ENCODE results near the gene CPT1B.

Gene CPT1B

DNA sequence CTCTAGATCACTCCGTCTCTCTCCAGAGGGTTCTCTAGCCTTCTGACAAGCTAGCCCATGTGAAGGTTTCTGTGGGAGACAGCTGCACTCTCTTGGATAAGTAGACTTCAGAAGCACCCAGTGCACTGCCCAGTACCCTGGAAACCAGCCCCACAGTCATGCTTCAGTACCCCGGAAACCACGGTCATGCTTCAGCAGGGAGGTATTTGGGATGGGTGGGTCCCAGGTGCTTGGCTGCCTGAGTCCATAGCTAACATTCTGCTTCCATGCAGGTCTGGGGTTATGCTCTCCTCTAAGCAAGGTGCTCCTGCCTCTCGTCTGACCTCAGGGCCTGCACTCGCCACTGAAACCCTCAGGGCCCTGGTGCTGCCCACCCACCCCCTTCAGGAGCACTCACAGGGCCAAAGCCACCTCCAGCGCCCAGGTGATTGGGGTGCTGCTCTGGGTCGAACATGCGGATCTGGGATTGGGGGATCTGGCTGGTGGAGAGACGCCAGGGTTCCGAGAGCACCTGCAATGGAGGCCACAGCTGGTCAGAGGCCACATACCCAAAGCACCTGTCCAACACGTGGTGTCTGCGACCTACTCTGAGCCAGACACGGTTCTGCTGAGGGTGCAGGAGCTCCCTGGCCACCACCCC is 8.2 kb downstream of the CPT1B start:
- DNase-seq (ENCODE audit: low read depth) = no peak

DNA sequence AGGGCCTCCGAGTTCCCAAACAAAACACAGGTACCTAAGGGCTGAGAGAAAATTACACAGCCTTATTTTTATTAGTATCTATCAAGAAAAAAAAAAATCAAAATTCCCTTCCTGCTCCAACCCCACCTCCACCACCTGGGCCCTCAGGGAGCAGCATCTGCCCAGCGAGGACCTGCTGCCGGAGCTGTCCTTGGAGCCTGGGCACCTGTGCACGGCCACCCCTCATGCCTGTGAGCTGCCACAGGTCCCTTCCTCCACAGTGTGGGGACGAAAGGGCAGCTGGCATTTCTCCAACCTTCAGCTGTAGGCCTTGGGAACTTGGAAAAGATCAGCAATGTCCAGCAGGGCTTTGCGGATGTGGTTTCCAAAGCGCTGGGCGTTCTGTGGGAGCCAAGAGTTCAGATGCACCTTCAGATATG is 9.2 kb downstream of the CPT1B start:
- DNase-seq (ENCODE audit: low read depth) = no peak

- DNase-seq (ENCODE audit: low read depth) = no peak
Observed at GRCh38 chr22:50568626-50569025, 9.6 kb downstream of the CPT1B start.

DNA sequence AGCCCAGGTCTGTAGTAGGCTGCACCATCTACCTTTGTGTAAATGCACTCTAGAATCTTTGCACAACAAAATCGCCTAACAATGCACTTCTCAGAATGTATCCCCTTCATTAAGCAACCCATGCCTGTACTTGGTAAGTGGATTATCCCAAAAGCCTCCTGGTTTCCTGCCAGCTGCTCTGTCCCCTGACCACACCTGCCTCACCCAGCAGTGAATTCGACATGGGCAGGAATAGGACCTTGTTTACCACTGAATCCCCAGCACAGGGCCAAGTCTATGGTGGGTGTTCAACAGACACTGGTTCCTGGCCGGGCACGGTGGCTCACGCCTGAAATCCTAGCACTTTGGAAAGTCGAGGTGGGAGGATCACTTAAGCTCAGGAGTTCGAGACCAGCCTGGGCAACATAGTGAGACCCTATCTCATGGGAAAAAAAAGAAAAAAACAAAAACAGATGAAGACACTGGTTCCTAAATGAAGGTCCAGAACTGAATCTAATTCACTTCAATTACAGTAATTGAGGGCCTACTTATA is 10.4 kb downstream of the CPT1B start:
- DNase-seq (ENCODE audit: low read depth) = no peak

GRCh38 chr22:50564289-50564688 is 13.9 kb downstream of the CPT1B start:
- no peak for DNase-seq (ENCODE audit: low read depth)

DNA sequence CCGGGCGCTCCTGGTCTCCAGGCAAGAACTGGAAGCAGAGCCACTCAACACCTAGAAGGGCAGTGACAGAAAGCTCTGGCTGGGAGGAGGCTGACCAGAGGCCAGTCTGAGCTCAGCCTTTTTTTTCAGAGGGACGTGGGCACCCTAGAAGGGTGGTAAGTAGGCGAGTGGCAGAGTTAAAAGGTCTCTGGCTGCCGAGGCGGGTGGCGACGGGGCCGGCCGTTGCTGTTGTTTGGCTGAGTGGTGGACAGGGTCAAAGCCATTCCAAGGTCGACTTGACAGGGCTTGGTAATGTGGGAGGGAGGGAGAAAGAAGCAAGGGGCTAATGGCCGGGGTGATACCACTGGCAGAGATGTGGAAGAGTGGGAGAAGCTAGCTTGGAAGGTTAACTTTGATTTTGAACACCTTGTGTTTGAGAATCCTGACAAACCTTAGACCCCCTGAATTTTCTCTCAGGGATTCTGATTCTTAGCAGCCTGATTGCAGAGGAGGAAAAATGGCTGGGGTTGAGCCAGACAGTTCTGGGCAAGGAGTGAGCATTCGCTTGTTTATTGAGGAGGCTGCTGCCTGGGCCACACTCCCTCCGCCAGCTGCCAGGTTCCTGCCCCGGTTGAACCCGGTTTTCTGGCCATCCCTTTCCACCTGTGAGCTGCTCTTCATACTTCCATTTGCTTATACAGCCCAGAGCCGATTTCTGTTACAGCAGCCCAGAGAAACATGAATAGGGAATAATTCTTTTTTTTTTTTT is 14.6 kb downstream of the CPT1B start:
- DNase-seq (ENCODE audit: low read depth) = no peak

DNA sequence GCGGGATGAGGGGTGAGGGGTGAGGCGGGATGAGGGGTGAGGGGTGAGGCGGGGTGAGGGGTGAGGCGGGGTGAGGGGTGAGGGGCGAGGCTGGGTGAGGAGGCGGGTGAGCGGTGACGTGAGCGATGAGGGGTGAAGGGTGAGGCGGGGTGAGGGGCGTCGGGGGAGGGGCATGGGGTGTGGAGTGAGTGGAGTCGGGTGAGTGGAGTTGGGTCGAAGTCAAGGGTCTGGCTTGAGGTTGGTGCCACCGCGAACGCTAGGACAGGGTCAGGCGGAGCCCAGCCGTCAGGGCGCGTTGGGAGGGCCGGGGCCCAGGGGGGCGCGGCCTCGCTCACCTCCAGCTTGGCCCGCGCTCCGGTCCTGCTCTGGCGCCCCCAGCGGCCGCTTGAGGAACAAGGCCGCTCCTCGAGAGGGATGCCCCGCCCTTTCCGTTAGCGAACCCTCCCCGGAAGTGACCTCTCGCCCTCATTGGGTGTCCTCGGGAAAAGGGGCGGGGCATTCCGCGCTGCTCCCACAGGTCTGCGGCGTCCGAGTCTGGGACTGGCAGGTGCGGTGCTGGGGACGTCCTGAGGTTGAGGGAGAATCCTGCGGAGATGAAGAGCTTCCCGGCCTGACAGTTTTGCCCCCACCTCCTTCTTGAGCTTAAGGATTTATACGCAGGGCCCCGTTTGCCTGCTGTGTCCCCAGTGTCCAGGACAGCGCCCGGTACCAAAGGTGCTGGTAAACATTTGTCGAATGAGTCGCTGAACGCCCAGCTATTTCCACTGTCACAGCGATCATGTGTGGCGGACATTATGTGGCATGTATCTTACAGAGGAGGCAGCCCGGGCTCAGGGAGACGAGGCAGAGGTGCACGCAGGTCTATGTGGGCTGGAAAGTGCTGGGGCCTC is 15.5 kb downstream of the CPT1B start, which contains the start of gene SYCE3:
Gene SYCE3, minus strand, starts transcription at position 397 of the 890 bp plus-strand sequence. CDS start 6,514 bp downstream, outside the sequence.
- DNase-seq (ENCODE audit: low read depth) = peak; percentile 97

GRCh38 chr22:50561401-50562358 is 16.5 kb downstream of the CPT1B start:
- no peak for DNase-seq (ENCODE audit: low read depth)

DNA sequence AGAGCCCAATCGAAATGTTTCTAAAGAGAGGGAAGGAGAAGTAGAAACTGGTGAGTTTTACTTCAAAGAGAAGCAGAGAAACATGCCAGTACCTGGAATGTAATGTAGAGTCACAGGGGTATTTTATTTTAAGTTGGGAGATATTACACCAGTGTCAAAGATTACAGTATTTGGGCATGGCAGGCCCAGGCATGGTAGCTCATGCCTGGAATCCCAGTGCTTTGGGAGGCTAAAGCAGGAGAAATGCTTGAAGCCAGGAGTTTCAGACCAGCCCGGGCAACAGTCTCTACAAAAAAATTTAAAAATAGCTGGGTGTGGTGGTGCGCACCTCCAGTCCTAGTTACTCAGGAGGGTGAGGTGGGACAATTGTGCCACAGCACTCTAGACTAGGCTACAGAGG is 18.2 kb downstream of the CPT1B start:
- DNase-seq (ENCODE audit: low read depth) = no peak

GRCh38 chr22:50556703-50557102 is 21.5 kb downstream of the CPT1B start:
- DNase-seq (ENCODE audit: low read depth) = no peak

GRCh38 chr22:50553310-50553709 is 24.9 kb downstream of the CPT1B start:
- no peak for DNase-seq (ENCODE audit: low read depth)

DNA sequence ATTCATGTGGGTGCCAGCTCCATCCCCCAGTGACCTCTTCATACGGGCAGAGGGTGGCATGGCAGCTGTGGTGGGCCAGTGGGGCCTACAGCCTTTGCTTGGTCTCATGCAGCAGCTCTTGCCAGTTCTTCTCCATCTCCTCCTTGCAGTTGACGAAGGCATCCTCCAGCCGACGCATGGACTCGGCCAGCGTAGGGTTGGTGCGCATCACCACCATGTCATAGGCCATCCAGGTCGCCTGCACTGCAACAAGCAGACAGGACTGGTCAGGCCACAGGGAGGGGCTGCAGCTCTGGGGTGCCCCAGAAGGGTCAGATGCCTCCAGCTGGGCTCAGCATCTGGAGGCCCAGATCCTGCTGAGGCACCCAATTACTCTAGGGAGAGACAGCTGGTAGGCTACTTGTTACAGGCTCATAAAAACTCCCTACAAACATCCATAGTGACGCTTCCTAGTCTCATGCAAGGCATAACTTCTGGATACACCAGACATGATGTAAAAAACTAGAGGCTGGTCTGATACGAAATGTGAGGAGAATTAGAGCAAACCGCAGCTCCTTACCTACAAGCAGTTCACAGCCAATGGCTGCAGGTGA is 27.0 kb downstream of the CPT1B start:
- no peak for DNase-seq (ENCODE audit: low read depth)

- no peak for DNase-seq (ENCODE audit: low read depth)
Observed at GRCh38 chr22:50550395-50550794, 27.8 kb downstream of the CPT1B start.

DNA sequence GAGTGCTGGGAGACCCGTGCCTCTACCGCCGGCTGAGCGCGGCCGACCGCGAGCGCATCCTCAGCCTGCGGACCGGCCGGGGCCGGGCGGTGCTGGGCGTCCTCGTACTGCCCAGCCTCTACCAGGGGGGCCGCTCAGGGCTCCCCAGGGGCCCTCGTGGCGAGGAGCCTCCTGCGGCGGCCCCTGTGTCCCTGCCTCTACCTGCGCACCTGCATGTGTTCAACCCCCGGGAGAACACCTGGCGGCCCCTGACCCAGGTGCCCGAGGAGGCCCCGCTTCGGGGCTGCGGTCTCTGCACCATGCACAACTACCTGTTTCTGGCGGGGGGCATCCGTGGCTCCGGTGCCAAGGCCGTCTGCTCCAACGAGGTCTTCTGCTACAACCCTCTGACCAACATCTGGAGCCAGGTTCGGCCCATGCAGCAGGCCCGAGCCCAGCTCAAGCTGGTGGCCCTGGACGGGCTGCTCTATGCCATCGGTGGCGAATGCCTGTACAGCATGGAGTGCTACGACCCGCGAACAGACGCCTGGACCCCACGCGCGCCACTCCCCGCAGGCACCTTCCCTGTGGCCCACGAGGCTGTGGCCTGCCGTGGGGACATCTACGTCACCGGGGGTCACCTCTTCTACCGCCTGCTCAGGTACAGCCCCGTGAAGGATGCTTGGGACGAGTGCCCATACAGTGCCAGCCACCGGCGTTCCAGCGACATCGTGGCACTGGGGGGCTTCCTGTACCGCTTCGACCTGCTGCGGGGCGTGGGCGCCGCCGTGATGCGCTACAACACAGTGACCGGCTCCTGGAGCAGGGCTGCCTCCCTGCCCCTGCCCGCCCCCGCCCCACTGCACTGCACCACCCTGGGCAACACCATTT is 29.1 kb downstream of the CPT1B start:
- no peak for DNase-seq (ENCODE audit: low read depth)

DNA sequence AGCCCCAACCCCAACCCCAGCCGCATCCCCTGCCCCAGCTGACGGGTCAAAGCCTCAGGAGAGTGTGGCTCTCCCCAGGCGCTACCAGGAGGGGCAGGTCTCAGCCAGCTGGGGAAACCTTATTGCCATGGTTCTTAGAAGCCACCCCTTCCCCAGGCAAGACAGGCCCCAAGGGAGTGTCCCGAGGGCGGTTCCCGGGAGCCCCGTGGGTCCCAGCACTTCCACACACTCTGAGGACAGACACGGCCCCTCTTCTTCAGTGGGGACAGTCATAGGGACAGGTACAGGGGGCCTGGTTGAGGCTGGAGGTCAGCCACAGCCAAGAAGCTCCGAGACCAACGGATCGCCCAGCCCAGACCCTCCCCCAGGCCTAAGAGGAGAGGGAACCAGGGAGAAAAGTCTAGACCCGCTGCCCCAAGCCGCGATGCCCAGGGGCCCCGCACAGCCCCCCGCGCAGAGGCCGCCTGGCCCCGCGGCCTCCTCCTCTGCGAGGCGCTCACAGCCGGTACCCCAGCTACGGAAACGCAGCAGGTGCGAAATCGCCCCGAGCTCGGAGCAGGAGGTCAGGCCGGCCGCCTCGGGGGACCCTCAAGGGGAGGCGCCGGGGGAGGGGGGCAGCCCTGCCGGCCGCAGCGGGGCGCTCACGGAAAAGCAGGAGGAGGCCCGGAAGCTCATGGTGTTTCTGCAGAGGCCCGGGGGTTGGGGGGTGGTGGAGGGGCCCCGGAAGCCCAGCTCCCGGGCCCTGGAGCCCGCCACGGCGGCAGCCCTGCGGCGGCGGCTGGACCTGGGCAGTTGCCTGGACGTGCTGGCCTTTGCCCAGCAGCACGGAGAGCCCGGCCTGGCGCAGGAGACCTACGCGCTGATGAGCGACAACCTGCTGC is 29.9 kb downstream of the CPT1B start:
- no peak for DNase-seq (ENCODE audit: low read depth)

DNA sequence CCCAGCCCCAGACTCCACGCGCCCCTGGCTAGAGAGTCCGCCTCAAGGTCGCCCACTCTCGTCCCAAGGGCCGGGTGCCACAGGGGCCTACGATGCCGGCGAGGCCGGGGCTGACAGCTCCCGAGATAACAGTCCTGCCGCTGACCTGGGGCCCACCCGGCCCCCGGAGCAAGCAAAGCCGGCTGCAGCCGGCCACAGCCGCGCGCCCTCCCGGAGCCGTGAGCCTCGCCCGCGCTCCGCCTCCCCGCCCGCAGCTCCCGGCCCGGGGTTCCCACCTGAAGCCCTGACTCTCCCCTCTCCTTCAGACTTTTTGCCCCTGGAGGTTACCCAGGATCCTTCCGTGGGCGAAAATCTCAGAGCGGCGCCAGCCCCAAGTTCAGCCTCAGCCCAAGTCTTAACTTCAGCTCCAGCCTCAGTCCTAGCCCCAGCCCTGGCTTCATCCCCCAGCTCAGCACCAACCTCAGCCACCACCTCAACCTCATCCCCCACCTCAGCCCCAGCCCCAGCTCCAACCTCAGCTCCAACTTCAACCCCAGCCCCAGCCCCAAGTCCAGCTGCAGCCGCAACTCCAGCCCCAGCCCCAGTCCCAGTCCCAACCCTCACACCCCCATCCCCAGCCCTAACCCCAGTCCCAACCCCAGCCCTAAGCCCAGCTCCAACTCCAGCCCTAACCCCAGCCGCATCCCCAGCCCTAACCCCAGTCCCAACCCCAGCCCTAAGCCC is 30.8 kb downstream of the CPT1B start:
- no peak for DNase-seq (ENCODE audit: low read depth)

- no peak for DNase-seq (ENCODE audit: low read depth)
Observed at GRCh38 chr22:50546326-50547262, 31.6 kb downstream of the CPT1B start.

All from stimulated activated CD8-positive, alpha-beta memory T cell treated with anti-CD3 and anti-CD28 coated beads, Interleukin-15, amount 100 ng/mL, for 24 hours (primary cell).